NCI-H82 treated with DMSO at 0.1 percent for 48 hours (cell line): ENCODE data around the gene KDM6A.
"Not testable (repeated sequence)": the region's sequence is repeated elsewhere in the genome, so short reads cannot be mapped to it uniquely, and the experiment has no call there.

Experiments used
- DNase-seq: peaks from one replicate; lab custom pipeline; 2025; ENCODE audit not compliant: unreplicated experiment; lab: John Stamatoyannopoulos, UW

KDM6A gene

DNA sequence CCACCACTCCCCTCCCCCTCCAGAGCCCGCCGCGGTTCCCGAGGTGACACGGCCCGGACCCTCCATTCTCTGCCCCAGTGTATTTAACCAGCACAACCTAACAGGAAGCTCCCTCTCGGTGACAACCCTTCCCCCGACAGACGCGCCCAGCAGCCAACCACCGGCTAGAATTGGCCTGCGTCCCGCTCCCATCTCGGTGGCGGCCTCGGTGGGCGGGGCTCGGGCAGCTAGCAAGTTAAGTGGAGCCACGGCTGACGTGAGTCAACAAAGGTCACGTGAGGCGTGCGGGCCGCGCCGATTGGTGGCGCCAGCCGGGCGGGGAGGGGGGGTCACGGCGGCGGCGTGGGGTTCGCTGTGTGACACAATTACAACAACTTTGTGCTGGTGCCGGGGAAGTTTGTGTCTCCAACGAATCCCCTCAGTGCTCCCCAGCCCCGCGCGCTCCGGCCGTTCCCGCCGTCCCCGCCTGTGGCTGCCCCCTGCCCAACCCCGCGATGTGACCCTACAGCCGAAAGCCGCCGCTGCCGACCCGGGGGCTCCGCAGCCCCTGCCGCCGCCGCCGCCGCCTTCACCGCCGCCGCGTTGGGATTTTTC lies at the start of gene KDM6A:
TSS of gene KDM6A (plus strand) at position 368 of the 594 bp plus-strand sequence. CDS start 364 bp downstream, outside the sequence.
- peak; percentile 88 for DNase-seq

- not testable (repeated sequence) for DNase-seq
Measured at GRCh38 chrX:44823193-44823592, 49.8 kb upstream of the KDM6A start.

DNA sequence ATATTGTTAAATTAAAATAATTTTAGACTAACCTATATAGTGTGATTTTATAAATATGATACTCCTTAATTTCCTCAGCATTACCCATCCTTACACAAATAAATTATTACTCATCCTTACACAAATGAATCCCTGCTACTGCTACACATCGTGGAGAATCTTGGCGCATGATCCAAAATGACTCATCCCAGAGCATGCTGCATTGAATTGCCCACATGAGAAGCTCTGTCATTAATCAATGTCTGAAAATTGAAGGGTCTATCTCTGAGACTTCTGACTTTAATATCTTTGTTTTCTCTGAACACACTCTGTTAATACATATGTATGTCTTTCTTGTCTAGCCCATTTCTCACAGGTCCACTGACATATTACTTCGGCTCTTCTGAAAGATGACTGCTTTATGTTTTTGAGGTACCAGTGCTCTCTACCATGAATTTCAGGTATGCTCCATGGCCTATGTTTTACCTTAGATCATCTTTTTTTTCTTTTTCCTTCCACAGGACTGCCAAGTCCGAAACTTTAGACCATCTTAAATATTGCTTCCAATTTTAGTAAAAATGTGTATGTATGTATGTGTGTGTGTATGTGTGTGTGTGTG lies 44.9 kb upstream of the KDM6A start:
- DNase-seq = no peak

DNA sequence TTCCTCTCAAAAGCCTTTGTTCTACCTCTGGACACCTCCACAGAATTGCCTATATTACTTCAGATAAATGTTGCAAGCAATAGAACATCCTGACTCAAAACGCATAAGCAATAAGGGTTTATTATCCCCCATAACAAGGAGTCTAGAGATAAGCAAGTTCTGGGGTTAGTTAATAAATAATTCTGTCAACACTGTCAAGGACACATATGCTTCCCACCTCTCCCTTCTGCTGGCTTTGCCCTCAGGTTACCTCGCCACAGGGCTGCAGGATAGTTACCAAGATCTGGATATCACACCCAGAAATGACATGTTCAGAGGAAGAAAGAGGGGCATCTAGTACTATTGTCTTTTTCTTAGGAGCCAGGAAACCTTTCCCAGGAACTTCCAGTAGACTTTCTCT lies 43.2 kb upstream of the KDM6A start:
- DNase-seq = no peak

GRCh38 chrX:44842550-44843317 lies 30.3 kb upstream of the KDM6A start:
- no peak for DNase-seq

- DNase-seq = no peak
Measured at GRCh38 chrX:44843318-44843702, 29.7 kb upstream of the KDM6A start.

GRCh38 chrX:44843753-44844152 lies 29.2 kb upstream of the KDM6A start, which contains the start of gene DUSP21:
Gene DUSP21 (plus strand): TSS chrX:44844021. CDS start chrX:44844133, 112 bp downstream.
- DNase-seq = no peak

DNA sequence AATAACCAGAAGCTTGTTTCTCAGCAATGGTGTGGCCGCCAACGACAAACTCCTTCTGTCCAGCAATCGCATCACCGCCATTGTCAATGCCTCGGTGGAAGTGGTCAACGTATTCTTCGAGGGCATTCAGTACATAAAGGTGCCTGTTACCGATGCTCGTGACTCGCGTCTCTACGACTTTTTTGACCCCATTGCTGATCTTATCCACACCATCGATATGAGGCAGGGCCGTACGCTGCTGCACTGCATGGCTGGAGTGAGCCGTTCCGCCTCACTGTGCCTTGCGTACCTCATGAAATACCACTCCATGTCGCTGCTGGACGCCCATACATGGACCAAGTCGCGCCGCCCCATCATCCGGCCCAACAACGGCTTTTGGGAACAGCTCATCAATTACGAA lies 28.8 kb upstream of the KDM6A start:
- DNase-seq = no peak

- not testable (repeated sequence) for DNase-seq
Measured at GRCh38 chrX:44850891-44851290, 22.1 kb upstream of the KDM6A start.

DNA sequence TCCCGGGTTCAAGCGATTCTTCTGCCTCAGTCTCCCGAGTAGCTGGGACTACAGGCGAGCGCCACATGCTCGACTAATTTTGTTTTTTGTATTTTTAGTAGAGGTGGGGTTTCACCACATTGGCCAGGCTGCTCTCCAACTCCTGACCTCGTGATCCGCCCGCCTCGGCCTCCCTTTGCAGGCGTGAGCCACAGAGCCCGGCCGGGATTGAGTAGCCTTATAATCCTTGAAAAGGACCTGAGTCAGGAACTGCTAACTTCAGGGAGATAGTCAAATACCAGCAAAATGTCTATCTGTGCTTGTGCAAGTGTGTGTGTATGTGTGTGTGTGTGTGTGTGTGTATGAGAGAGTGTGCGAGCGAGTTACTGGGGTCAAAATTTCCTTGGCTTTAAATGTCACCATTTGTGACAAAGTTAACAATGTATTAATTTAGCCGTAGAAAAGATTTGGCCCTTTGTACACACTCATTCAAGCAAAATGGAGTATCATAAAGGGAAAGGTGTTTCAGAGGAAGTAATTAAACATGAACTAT lies 1.8 kb upstream of the KDM6A start:
- no peak for DNase-seq

GRCh38 chrX:44871931-44872820 lies 812 bp upstream of the KDM6A start:
- no peak for DNase-seq

DNA sequence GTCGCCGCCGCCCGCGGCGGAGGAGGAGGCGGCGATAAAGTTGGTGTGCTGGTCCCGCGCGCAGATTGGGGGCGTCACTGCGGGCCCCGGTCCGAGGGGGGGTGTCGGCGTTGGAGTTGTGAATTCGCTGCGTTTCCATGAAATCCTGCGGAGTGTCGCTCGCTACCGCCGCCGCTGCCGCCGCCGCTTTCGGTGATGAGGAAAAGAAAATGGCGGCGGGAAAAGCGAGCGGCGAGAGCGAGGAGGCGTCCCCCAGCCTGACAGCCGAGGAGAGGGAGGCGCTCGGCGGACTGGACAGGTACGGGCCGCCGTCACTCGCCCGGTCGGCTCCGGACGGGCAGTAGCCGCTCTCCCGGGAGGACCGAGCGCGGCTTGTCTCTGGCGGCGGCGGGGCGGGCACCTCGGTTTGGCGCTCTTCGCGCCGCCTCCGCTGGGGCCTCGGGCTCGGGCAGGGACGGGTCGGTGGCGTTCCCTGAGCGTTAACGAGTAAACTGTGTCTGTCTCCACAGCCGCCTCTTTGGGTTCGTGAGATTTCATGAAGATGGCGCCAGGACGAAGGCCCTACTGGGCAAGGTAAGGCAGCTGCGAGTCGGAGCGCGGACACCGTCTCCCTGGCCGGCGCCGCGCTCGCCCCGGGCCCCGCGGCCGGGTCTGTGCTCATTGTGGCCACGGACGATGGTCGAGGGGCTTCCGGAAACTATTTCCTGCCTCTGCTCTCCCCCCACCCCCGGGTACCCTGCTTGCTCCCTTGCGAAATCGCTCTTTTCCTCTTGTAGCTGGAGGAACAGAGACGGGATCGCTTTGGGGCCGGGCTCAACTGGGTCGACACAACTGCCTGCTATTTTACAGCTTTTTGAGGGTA lies 658 bp downstream of the KDM6A start:
- DNase-seq = no peak

- no peak for DNase-seq
Measured at GRCh38 chrX:44874420-44875184, 1.6 kb downstream of the KDM6A start.

- no peak for DNase-seq
Measured at GRCh38 chrX:44875185-44875489, 2.1 kb downstream of the KDM6A start.

DNA sequence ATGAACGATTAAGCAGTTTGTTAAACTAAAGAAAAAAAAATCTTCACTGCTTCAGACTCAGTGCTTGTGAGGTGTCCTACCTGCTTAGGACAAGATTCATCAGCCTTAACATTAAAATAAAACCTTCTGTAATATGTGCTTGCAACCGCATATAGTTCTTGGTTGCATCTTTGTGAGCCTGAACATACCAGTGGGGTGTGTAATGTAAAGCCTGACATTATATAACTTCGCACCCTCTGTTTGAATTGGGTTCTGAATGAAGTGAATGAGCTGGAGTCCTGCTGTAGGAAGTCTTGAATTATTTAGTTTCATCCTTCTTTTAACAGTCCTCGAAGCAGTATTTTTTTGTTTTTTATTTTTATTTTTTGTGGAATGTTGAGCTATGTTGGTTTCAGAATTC lies 3.1 kb downstream of the KDM6A start:
- DNase-seq = no peak

DNA sequence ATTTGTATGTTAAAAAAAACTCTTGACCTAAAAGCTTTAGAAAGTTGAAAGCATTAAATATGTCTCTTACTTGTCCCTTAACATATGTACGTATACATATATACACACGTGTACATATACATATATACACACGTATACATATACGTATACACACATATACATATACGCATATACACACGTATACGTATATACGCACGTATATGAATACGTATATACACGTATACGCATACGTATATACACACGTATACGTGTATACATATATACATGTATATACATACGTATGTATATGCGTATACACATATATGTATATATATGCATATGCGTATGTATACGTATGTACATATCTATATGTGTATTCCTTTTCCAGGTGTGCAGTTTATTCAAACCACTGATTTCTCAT lies 3.8 kb downstream of the KDM6A start:
- DNase-seq = no peak

DNA sequence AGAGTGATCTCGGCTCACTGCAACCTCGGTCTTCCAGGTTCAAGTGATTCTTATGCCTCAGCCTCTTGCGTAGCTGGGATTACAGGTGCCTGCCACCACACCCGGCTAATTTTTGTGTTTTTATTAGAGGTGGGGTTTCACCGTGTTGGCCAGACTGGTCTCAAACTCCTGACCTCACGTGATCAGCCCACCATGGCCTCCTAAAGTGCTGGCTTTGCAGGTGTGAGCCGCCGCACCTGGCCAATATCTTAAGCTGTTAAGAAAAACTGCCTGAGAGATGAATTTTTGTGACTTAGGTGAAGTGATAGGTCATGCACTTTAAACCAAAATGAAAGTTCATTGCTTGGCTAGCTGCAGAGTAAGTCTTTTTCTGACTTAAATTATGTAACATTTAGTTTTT lies 5.8 kb downstream of the KDM6A start:
- DNase-seq = no peak

DNA sequence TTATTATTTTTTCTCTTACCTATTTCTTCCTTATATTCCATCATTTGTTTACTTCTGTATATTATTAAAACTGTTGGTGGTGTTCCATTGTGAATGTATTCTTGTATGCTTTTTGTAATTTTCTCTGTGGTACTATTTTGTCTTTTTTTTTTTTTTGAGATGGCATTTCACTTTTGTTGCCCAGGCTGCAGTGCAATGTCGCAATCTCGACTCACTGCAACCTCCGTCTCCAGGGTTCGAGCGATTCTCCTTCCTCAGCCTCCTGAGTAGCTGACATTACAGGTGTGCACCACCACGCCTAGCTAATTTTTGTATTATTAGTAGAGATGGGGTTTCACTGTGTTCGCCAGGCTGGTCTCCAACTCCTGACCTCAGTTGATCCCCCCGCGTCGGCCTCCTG lies 8.6 kb downstream of the KDM6A start:
- DNase-seq = no peak

- no peak for DNase-seq
Measured at GRCh38 chrX:44882635-44883034, 9.6 kb downstream of the KDM6A start.

- no peak for DNase-seq
Measured at GRCh38 chrX:44884944-44885343, 12.0 kb downstream of the KDM6A start.
